HFFc6 (cell line): ENCODE measurements around the gene HAPLN2. TPM values are rescaled to one million over a fixed set of nuclear protein-coding genes. Genes with fewer than 3 reads are reported as not detected.

Experiments used
- DNase-seq: peaks from one replicate; pipeline ENCODE4 v3.0.0-alpha.2; 2018
- H3K27ac Mint-ChIP-seq: 2 replicates; pipeline ENCODE4 v1.8.0; 2020; ENCODE audit warnings: mild to moderate bottlenecking, mixed read lengths
- H3K27me3 Mint-ChIP-seq: 2 replicates; pipeline ENCODE4 v1.8.0; 2021; ENCODE audit warnings: mild to moderate bottlenecking, moderate library complexity, mixed read lengths; ENCODE audit not compliant: insufficient read depth
- H3K36me3 Mint-ChIP-seq: 2 replicates; pipeline ENCODE4 v1.8.0; 2021; ENCODE audit warnings: low read depth, mixed read lengths
- H3K4me1 Mint-ChIP-seq: 2 replicates; pipeline ENCODE4 v1.8.0; 2020; ENCODE audit warnings: low read depth, mixed read lengths
- H3K4me3 Mint-ChIP-seq: 2 replicates; pipeline ENCODE4 v1.8.0; 2020; ENCODE audit warnings: mild to moderate bottlenecking, moderate library complexity, mixed read lengths
- H3K9me3 Mint-ChIP-seq: 2 replicates; pipeline ENCODE4 v1.8.0; 2020; ENCODE audit warnings: mild to moderate bottlenecking, mixed read lengths
- CTCF ChIP-seq: fragments of 200-600 bp; sonication (generic); IDR thresholded peaks from 2 replicates; pipeline ENCODE4 v1.5.0; 2021; ENCODE audit warnings: antibody characterized with exemption, mild to moderate bottlenecking
- total RNA-seq, 6 experiments: library from RNA; stranded (reverse); fragmentation: NEBNext Ultra II Directional; extraction: Animal tissue kit (Norgen Biotek cat#: 25700); gene quantifications; 2 replicates in 1 of 6; 3 replicates in 5 of 6; pipeline ENCODE4 v1.2.3, GENCODE V29; 2021

The HAPLN2 gene
- total RNA-seq, 6 experiments from 2014 or later: not detected

- peak; percentile 25; the same call in 1 of the 2 replicates for TF ChIP-seq CTCF
- Mint-ChIP-seq H3K4me3 (no peak overlapping the region), H3K27ac (no peak overlapping the region), H3K36me3 (no peaks in the 10 kb centered on the region), H3K9me3 (no peaks in the 10 kb centered on the region), H3K4me1 (peaks cover 6% of the 10 kb centered on the region), H3K27me3 (peaks cover 58% of the 10 kb centered on the region)
- DNase-seq: no peak
Observed at GRCh38 chr1:156623946-156624813, 5.0 kb downstream of the HAPLN2 start.

GRCh38 chr1:156624814-156625435 is 5.7 kb downstream of the HAPLN2 start:
- no peak overlapping the region for H3K27ac Mint-ChIP-seq
- H3K4me1 Mint-ChIP-seq: peaks cover 6% of the 10 kb centered on the region
- DNase-seq: no peak
- H3K27me3 Mint-ChIP-seq: peaks cover 51% of the 10 kb centered on the region
- H3K9me3 Mint-ChIP-seq: no peaks in the 10 kb centered on the region
- H3K4me3 Mint-ChIP-seq: no peak overlapping the region
- H3K36me3 Mint-ChIP-seq: no peaks in the 10 kb centered on the region
- no peak for TF ChIP-seq CTCF

GRCh38 chr1:156625436-156626078 is 6.3 kb downstream of the HAPLN2 start:
- peaks cover 6% of the 10 kb centered on the region for H3K4me1 Mint-ChIP-seq
- DNase-seq: no peak
- TF ChIP-seq CTCF: peak; percentile 89
- peak overlapping the region; percentile 31; the same call in 1 of the 2 replicates for H3K4me3 Mint-ChIP-seq
- no peaks in the 10 kb centered on the region for H3K36me3 Mint-ChIP-seq
- peaks cover 52% of the 10 kb centered on the region for H3K27me3 Mint-ChIP-seq
- H3K27ac Mint-ChIP-seq: no peak overlapping the region
- H3K9me3 Mint-ChIP-seq: no peaks in the 10 kb centered on the region

GRCh38 chr1:156626079-156626438 is 6.8 kb downstream of the HAPLN2 start:
- peak; percentile 61; the same call in 1 of the 2 replicates for TF ChIP-seq CTCF
- Mint-ChIP-seq H3K4me1 (peaks cover 6% of the 10 kb centered on the region), H3K9me3 (no peaks in the 10 kb centered on the region), H3K36me3 (no peaks in the 10 kb centered on the region), H3K27ac (no peak overlapping the region), H3K27me3 (peaks cover 51% of the 10 kb centered on the region), H3K4me3 (no peak overlapping the region)
- DNase-seq: no peak

GRCh38 chr1:156627313-156627880 is 8.2 kb downstream of the HAPLN2 start:
- H3K36me3 Mint-ChIP-seq: no peaks in the 10 kb centered on the region
- peaks cover 6% of the 10 kb centered on the region for H3K4me1 Mint-ChIP-seq
- no peak overlapping the region for H3K27ac Mint-ChIP-seq
- no peak overlapping the region for H3K4me3 Mint-ChIP-seq
- H3K9me3 Mint-ChIP-seq: no peaks in the 10 kb centered on the region
- peaks cover 54% of the 10 kb centered on the region for H3K27me3 Mint-ChIP-seq
- TF ChIP-seq CTCF: peak; percentile 87
- peak; percentile 60 for DNase-seq
